Cardiac fibroblast (primary cell): ENCODE measurements around the gene ZNF317.
A peak's percentile ranks its signal among the peaks of the same experiment; 100 is the strongest.

Source experiments
- DNase-seq, 2 donors: peaks; one replicate each; pipeline versions ENCODE4 v3.0.0 to v3.0.0-alpha.2; 2010; ENCODE audit warnings: low read depth in 2 of 2
- H3K4me3 ChIP-seq, 2 donors: replicated peaks in 1 of 2; 1 replicate in 1 of 2; 2 replicates in 1 of 2; pipeline ENCODE4 v1.5.1; 2011; ENCODE audit warnings: low read depth in 2 of 2, low read length in 2 of 2, mild to moderate bottlenecking in 2 of 2, moderate library complexity in 1 of 2
- CTCF ChIP-seq: IDR thresholded peaks from one replicate; pipeline ENCODE4 v1.5.1; 2011; ENCODE audit warnings: low read depth, mild to moderate bottlenecking, low read length, inconsistent platforms

The ZNF317 gene

GRCh38 chr19:9165261-9165660 lies 25.1 kb downstream of the ZNF317 start:
- DNase-seq, result peak in 1 of 2 donors; percentile 54
- TF ChIP-seq CTCF, result no peak
- no peak overlapping the region for H3K4me3 ChIP-seq

- no peak for TF ChIP-seq CTCF
- no peak for DNase-seq
- H3K4me3 ChIP-seq, result no peak overlapping the region
These were observed 26.6 kb downstream of the ZNF317 start for GRCh38 chr19:9166846-9167245.

- no peak overlapping the region for H3K4me3 ChIP-seq
- no peak for TF ChIP-seq CTCF
- peak; percentile 11 to 29 for DNase-seq
These were observed 31.3 kb downstream of the ZNF317 start for GRCh38 chr19:9171393-9171991.

GRCh38 chr19:9175326-9175725 lies 35.1 kb downstream of the ZNF317 start:
- DNase-seq, result no peak
- no peak overlapping the region for H3K4me3 ChIP-seq
- TF ChIP-seq CTCF, result no peak

GRCh38 chr19:9178901-9179300 lies 38.7 kb downstream of the ZNF317 start, which contains the start of gene OR7D2:
OR7D2 (plus strand) TSS chr19:9178979; CDS start chr19:9185782, 6,803 bp downstream.
- peak in 1 of 2 donors; percentile 14 for DNase-seq
- no peak for TF ChIP-seq CTCF
- no peak within 1 kb of the TSS for H3K4me3 ChIP-seq

- DNase-seq, result no peak
These were observed 42.8 kb downstream of the ZNF317 start for GRCh38 chr19:9183000-9183399.

More at GRCh38 chr19:9183000-9183399, 42.8 kb downstream of the ZNF317 start:
- no peak overlapping the region for H3K4me3 ChIP-seq
- TF ChIP-seq CTCF, result no peak
